ENCODE data around the gene WARS2. TPM values are rescaled to one million over a fixed set of nuclear protein-coding genes. Genes with fewer than 3 reads are reported as not detected.

Gene WARS2
- total RNA-seq, 1 experiment from 2014 or later: 25.0 TPM

- no peak overlapping the region for H3K4me3 ChIP-seq (ENCODE audit: insufficient read depth, low read depth, low read length)
- no peak for DNase-seq
These were observed 23.7 kb downstream of the WARS2 start for GRCh38 chr1:119116725-119117124.

GRCh38 chr1:119115736-119116135, 24.7 kb downstream of the WARS2 start:
- no peak for DNase-seq
- Histone ChIP-seq H3K27me3 (ENCODE audit: control insufficient read depth, insufficient read depth, low read length) (no peaks in the 10 kb centered on the region), H3K4me3 (ENCODE audit: insufficient read depth, low read depth, low read length) (no peak overlapping the region), H3K36me3 (replicated peaks; ENCODE audit: control insufficient read depth, insufficient read depth, low read length) (no peaks in the 10 kb centered on the region)

More at GRCh38 chr1:119116725-119117124, 23.7 kb downstream of the WARS2 start:
- Histone ChIP-seq H3K27me3 (ENCODE audit: control insufficient read depth, insufficient read depth, low read length) (no peaks in the 10 kb centered on the region), H3K36me3 (replicated peaks; ENCODE audit: control insufficient read depth, insufficient read depth, low read length) (no peaks in the 10 kb centered on the region)

- no peak for DNase-seq
- Histone ChIP-seq H3K36me3 (replicated peaks; ENCODE audit: control insufficient read depth, insufficient read depth, low read length) (no peaks in the 10 kb centered on the region), H3K27me3 (ENCODE audit: control insufficient read depth, insufficient read depth, low read length) (no peaks in the 10 kb centered on the region), H3K4me3 (ENCODE audit: insufficient read depth, low read depth, low read length) (no peak overlapping the region)
These were observed 25.1 kb downstream of the WARS2 start for GRCh38 chr1:119115311-119115710.

DNA sequence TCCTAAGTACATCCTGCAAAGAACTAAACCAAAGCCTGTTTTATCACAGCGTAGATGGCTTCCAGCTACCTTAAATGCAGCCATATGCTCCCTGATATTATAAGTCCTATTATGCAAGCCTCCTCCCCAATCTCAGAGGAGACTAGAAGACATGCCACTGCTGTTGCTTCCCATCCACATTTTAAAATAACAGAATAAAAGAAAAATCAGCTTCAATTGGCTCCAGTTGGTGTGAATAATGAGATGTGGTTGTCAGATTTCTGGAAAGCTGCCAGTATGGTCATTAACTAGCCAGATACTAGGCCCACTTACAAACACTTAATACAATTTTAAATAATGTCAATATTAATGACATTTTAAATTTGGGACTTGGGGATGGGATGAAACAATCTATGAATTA, 25.7 kb downstream of the WARS2 start:
- Histone ChIP-seq H3K4me3 (ENCODE audit: insufficient read depth, low read depth, low read length) (no peak overlapping the region), H3K27me3 (ENCODE audit: control insufficient read depth, insufficient read depth, low read length) (no peaks in the 10 kb centered on the region), H3K36me3 (replicated peaks; ENCODE audit: control insufficient read depth, insufficient read depth, low read length) (no peaks in the 10 kb centered on the region)
- DNase-seq: no peak

GRCh38 chr1:119112791-119113190, 27.7 kb downstream of the WARS2 start:
- no peak for DNase-seq
- H3K27me3 ChIP-seq (ENCODE audit: control insufficient read depth, insufficient read depth, low read length): no peaks in the 10 kb centered on the region
- no peaks in the 10 kb centered on the region for H3K36me3 ChIP-seq (replicated peaks; ENCODE audit: control insufficient read depth, insufficient read depth, low read length)
- no peak overlapping the region for H3K4me3 ChIP-seq (ENCODE audit: insufficient read depth, low read depth, low read length)

DNA sequence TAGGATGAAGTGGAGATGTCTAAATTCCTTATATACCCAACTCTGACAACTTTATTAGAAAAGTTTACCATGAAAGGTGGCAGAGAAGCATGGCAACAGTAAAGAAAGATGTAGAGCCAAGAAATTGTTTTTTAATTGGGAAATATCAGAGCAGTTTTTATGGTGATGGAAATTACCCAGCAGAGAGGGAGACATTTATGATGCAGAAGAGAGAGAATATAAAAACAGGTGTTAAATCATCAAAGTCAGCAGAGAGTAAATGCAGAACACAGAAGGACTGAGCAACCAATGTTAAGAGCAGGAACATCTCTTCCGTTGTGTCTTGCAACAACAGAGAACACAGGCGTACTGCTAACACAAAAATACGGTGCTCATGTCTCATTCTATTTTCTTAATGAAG, 28.2 kb downstream of the WARS2 start:
- no peaks in the 10 kb centered on the region for H3K27me3 ChIP-seq (ENCODE audit: control insufficient read depth, insufficient read depth, low read length)
- no peak overlapping the region for H3K4me3 ChIP-seq (ENCODE audit: insufficient read depth, low read depth, low read length)
- H3K36me3 ChIP-seq (replicated peaks; ENCODE audit: control insufficient read depth, insufficient read depth, low read length): no peaks in the 10 kb centered on the region
- DNase-seq: no peak

DNA sequence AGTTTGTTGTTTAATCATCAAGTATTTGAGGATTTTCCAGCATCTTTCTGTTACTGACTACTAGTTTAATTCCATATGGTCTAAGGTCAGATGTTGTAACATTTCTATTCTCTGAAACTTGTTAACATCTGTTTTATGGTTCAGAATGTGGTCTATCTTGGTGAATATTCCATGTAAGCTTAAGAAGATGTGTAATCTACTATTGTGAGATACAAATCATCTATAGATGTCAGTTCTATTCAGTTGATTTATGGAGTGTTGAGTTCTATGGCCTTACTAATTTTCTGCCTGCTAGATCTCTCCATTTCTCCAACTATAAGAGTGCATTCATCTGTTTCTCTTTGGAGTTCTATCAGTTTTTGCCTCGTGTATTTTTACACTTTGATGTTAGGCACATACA, 31.5 kb downstream of the WARS2 start:
- no peaks in the 10 kb centered on the region for H3K27me3 ChIP-seq (ENCODE audit: control insufficient read depth, insufficient read depth, low read length)
- no peak for DNase-seq
- H3K36me3 ChIP-seq (replicated peaks; ENCODE audit: control insufficient read depth, insufficient read depth, low read length): no peaks in the 10 kb centered on the region
- no peak overlapping the region for H3K4me3 ChIP-seq (ENCODE audit: insufficient read depth, low read depth, low read length)

DNA sequence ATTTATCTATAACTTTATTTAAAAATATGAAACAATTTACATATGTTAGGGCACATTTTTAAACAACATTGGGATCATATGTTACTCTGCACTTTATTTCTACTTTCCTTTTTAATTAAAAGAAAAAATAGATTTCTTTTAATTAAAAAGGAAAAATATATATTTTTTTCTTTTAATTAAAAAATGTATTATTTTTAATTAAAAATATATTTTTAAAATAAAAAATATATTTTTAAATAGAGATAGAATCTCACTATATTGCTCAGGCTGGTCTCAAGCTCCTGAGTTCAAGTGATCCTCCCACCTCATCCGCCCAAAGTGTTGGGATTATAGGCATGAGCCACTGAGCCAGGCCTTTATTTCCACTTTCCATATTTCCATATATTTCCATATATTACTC, 36.7 kb downstream of the WARS2 start:
- no peak for DNase-seq
- H3K4me3 ChIP-seq (ENCODE audit: insufficient read depth, low read depth, low read length): no peak overlapping the region
- H3K36me3 ChIP-seq (replicated peaks; ENCODE audit: control insufficient read depth, insufficient read depth, low read length): no peaks in the 10 kb centered on the region
- H3K27me3 ChIP-seq (ENCODE audit: control insufficient read depth, insufficient read depth, low read length): no peaks in the 10 kb centered on the region

GRCh38 chr1:119102051-119102450, 38.4 kb downstream of the WARS2 start:
- no peak overlapping the region for H3K4me3 ChIP-seq (ENCODE audit: insufficient read depth, low read depth, low read length)
- DNase-seq: no peak
- H3K36me3 ChIP-seq (replicated peaks; ENCODE audit: control insufficient read depth, insufficient read depth, low read length): no peaks in the 10 kb centered on the region
- H3K27me3 ChIP-seq (ENCODE audit: control insufficient read depth, insufficient read depth, low read length): no peaks in the 10 kb centered on the region

DNA sequence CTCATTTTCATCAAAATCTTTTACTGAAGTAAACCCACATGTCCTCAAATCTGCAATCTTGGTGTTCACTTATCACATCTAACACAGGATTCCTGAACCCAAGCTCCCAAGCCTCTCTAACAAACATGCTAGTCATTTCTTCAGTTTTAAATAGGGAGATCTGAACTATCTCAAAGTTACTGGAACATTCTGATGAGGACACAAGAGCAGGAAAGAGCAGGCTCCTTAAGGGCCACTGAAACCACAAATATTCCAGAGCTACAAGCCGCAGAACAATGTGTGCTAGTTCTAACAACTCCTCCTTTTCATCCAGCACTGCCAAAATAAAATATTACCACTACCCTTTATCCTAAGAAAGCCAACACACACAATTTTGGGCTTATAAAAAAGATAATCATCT, 38.9 kb downstream of the WARS2 start:
- DNase-seq: no peak
- Histone ChIP-seq H3K36me3 (replicated peaks; ENCODE audit: control insufficient read depth, insufficient read depth, low read length) (no peaks in the 10 kb centered on the region), H3K27me3 (ENCODE audit: control insufficient read depth, insufficient read depth, low read length) (no peaks in the 10 kb centered on the region), H3K4me3 (ENCODE audit: insufficient read depth, low read depth, low read length) (no peak overlapping the region)

DNA sequence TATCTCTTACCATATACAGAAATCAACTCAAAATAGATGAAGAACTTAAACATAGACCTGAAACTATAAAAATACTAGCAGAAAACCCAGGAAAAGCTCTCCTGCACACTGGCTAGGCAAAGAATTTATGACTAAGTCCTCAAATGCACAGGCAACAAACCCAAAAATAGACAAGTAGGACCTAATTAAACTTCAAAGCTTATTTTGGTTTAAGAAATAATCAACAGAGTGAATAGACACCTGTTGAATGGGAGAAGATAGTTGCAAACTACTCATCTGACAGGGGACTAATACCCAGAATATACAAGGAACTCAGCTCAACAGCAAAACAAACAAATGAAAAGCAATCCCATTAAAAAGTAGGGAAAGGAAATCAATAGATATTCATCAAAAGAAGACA, 40.7 kb downstream of the WARS2 start:
- Histone ChIP-seq H3K27me3 (ENCODE audit: control insufficient read depth, insufficient read depth, low read length) (no peaks in the 10 kb centered on the region), H3K36me3 (replicated peaks; ENCODE audit: control insufficient read depth, insufficient read depth, low read length) (no peaks in the 10 kb centered on the region), H3K4me3 (ENCODE audit: insufficient read depth, low read depth, low read length) (no peak overlapping the region)
- no peak for DNase-seq

- H3K27me3 ChIP-seq (ENCODE audit: control insufficient read depth, insufficient read depth, low read length): no peaks in the 10 kb centered on the region
- no peak overlapping the region for H3K4me3 ChIP-seq (ENCODE audit: insufficient read depth, low read depth, low read length)
- no peaks in the 10 kb centered on the region for H3K36me3 ChIP-seq (replicated peaks; ENCODE audit: control insufficient read depth, insufficient read depth, low read length)
- DNase-seq: no peak
These were observed 43.1 kb downstream of the WARS2 start for GRCh38 chr1:119097380-119097779.

DNA sequence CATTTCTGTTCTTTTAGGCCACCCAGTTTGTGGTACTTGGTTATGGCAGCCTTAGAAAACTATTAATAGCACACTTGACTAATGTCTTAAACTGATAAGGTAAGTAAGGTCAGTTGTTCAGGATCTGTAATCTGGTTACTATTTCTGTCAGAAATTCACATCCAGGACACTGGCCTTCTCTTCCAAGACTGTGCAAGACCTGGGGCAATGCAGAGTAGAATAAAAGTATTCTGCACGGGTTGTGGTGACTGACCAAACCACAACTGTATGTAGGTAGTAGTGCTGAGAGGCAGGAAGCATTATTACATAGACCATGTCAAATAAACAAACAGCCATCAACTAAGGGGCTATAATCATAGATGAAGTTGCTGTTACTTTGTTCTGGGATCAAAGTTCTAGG, 46.7 kb downstream of the WARS2 start:
- no peak for DNase-seq
- Histone ChIP-seq H3K36me3 (replicated peaks; ENCODE audit: control insufficient read depth, insufficient read depth, low read length) (no peaks in the 10 kb centered on the region), H3K4me3 (ENCODE audit: insufficient read depth, low read depth, low read length) (no peak overlapping the region), H3K27me3 (ENCODE audit: control insufficient read depth, insufficient read depth, low read length) (no peaks in the 10 kb centered on the region)

- Histone ChIP-seq H3K4me3 (ENCODE audit: insufficient read depth, low read depth, low read length) (no peak overlapping the region), H3K27me3 (ENCODE audit: control insufficient read depth, insufficient read depth, low read length) (no peaks in the 10 kb centered on the region), H3K36me3 (replicated peaks; ENCODE audit: control insufficient read depth, insufficient read depth, low read length) (no peaks in the 10 kb centered on the region)
- no peak for DNase-seq
These were observed 48.8 kb downstream of the WARS2 start for GRCh38 chr1:119091618-119092017.

- no peak overlapping the region for H3K4me3 ChIP-seq (ENCODE audit: insufficient read depth, low read depth, low read length)
- H3K27me3 ChIP-seq (ENCODE audit: control insufficient read depth, insufficient read depth, low read length): no peaks in the 10 kb centered on the region
- DNase-seq: no peak
- H3K36me3 ChIP-seq (replicated peaks; ENCODE audit: control insufficient read depth, insufficient read depth, low read length): no peaks in the 10 kb centered on the region
These were observed 50.2 kb downstream of the WARS2 start for GRCh38 chr1:119090250-119090649.

DNA sequence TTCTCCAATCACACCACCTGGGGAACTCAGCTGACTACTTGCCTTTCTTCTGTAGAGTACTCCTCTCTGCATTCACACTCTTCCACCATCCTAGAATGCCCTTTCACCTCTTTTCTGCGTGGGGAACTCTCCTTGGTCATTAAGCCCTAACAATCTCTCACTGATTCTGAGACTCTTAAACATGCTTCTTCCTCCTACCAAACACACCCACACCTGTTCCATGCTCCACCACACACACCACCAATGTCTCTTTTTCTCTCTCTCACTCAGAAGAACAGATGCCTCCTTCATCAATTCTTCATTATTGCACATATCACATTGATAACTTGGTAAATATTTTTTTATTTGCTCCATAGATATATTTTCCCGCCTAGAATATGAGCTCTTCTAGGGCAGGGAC, 53.6 kb downstream of the WARS2 start:
- H3K36me3 ChIP-seq (replicated peaks; ENCODE audit: control insufficient read depth, insufficient read depth, low read length): no peaks in the 10 kb centered on the region
- no peaks in the 10 kb centered on the region for H3K27me3 ChIP-seq (ENCODE audit: control insufficient read depth, insufficient read depth, low read length)
- H3K4me3 ChIP-seq (ENCODE audit: insufficient read depth, low read depth, low read length): no peak overlapping the region
- no peak for DNase-seq

Data from H7 (cell line).